ENCODE measurements around the gene OSBPL1A.

DNA sequence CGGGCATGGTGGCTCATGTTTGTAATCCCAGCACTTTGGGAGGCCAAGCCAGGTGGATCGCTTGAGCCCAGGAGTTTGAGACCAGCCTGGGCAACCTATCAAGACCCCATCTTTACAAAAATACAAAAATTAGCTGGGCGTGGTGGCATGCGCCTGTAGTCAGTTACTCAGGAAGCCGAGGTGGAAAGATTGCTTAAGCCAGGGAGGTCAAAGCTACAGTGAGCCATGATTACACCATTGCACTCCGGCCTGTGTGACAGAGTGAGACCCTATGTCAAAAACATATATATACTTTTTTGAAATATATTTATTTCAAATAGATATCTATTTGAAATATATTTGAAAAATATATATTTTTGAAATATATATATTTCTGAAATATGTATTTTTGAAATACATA, 10.9 kb downstream of the OSBPL1A start:
- TF ChIP-seq, protein P1, sequence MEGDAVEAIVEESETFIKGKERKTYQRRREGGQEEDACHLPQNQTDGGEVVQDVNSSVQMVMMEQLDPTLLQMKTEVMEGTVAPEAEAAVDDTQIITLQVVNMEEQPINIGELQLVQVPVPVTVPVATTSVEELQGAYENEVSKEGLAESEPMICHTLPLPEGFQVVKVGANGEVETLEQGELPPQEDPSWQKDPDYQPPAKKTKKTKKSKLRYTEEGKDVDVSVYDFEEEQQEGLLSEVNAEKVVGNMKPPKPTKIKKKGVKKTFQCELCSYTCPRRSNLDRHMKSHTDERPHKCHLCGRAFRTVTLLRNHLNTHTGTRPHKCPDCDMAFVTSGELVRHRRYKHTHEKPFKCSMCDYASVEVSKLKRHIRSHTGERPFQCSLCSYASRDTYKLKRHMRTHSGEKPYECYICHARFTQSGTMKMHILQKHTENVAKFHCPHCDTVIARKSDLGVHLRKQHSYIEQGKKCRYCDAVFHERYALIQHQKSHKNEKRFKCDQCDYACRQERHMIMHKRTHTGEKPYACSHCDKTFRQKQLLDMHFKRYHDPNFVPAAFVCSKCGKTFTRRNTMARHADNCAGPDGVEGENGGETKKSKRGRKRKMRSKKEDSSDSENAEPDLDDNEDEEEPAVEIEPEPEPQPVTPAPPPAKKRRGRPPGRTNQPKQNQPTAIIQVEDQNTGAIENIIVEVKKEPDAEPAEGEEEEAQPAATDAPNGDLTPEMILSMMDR (conservative IDR thresholded peaks at IDR 0.05 in 1 of 2, IDR thresholded peaks at IDR 0.05 in 1 of 2; ENCODE audit: extremely low read depth in 1 of 2, insufficient read depth in 1 of 2, low read depth in 1 of 2, low read length in 2 of 2) = no peak
- TF ChIP-seq EZH2 (IDR thresholded peaks at IDR 0.05; ENCODE audit: borderline replicate concordance, low read length) = no peak

Data from mammary epithelial cell (primary cell).